H1 (cell line): ENCODE measurements around the gene RIN3.

Experiments used
- CHD2 ChIP-seq: IDR thresholded peaks from 2 replicates; pipeline ENCODE4 v1.6.1; 2012; ENCODE audit warnings: low read length, improper control_type of control experiment
- CTCF ChIP-seq, 3 experiments: IDR thresholded peaks; 1 replicate in 2 of 3; 2 replicates in 1 of 3; pipeline versions ENCODE4 v1.5.1 to v1.6.1; 2011; ENCODE audit warnings: low read length in 3 of 3, mild to moderate bottlenecking in 3 of 3, inconsistent platforms in 2 of 3, low read depth in 1 of 3, moderate library complexity in 1 of 3; ENCODE audit not compliant: insufficient read depth in 1 of 3; ENCODE audit errors: control extremely low read depth in 1 of 3
- FOSL1 ChIP-seq: IDR thresholded peaks from 2 replicates; pipeline ENCODE4 v1.6.1; 2011; ENCODE audit warnings: mild to moderate bottlenecking, low read depth, low read length, moderate library complexity; ENCODE audit not compliant: insufficient read depth
- POLR2A ChIP-seq, 2 experiments: IDR thresholded peaks; 1 replicate in 1 of 2; 2 replicates in 1 of 2; pipeline ENCODE4 v1.6.1; 2011; ENCODE audit warnings: low read depth in 2 of 2, low read length in 2 of 2, mild to moderate bottlenecking in 2 of 2; ENCODE audit errors: control extremely low read depth in 1 of 2
- POLR2AphosphoS5 ChIP-seq: IDR thresholded peaks from 2 replicates; pipeline ENCODE4 v1.6.1; 2011; ENCODE audit warnings: low read depth, low read length
- RXRA ChIP-seq: IDR thresholded peaks from 2 replicates; pipeline ENCODE4 v1.6.1; 2011; ENCODE audit warnings: low read depth, mild to moderate bottlenecking, low read length, moderate library complexity; ENCODE audit not compliant: insufficient read depth
- TAF1 ChIP-seq: IDR thresholded peaks from 2 replicates; pipeline ENCODE4 v1.6.1; 2011; ENCODE audit warnings: mild to moderate bottlenecking, low read depth, low read length
- TF ChIP-seq, protein P1 (sequence below): IDR thresholded peaks from 2 replicates; pipeline ENCODE4 v1.6.1; 2012; ENCODE audit warnings: inconsistent platforms

- TF ChIP-seq FOSL1 = no peak
- no peak for TF ChIP-seq POLR2A (IDR thresholded peaks at IDR 0.05; ENCODE audit: control extremely low read depth in 1 of 2, low read depth in 2 of 2, low read length in 2 of 2)
- TF ChIP-seq, protein P1, sequence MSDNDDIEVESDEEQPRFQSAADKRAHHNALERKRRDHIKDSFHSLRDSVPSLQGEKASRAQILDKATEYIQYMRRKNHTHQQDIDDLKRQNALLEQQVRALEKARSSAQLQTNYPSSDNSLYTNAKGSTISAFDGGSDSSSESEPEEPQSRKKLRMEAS = no peak
- no peak for TF ChIP-seq CTCF (IDR thresholded peaks at IDR 0.05; ENCODE audit: control extremely low read depth in 1 of 3, insufficient read depth in 1 of 3, low read depth in 1 of 3, low read length in 3 of 3)
- TF ChIP-seq CHD2 = no peak
- TF ChIP-seq TAF1 = no peak
- no peak for TF ChIP-seq RXRA
- no peak for TF ChIP-seq POLR2AphosphoS5
These were observed 139.6 kb downstream of the RIN3 start for GRCh38 chr14:92653162-92653651.
